B cell (primary cell): Measurements from ENCODE around the gene BEX1. TPM values are rescaled to one million over a fixed set of nuclear protein-coding genes. Genes with fewer than 3 reads are reported as not detected.
"Not testable (repeated sequence)": the region's sequence is repeated elsewhere in the genome, so short reads cannot be mapped to it uniquely, and the experiment has no call there.

ENCODE experiments used
- ATAC-seq: fragments of 200-7000 bp; cut with Tn5 transposase; one replicate; pipeline ENCODE4 v1.10.0; 2021; ENCODE audit warnings: low read depth, mild to moderate bottlenecking, moderate number of reproducible peaks, moderate library complexity
- CTCF ChIA-PET: fragments of 350-600 bp; sonication (Branson Sonifier 250); formaldehyde crosslinking; loops from one replicate; lab custom pipeline; 2021; ENCODE audit warnings: antibody characterized with exemption, inconsistent platforms; lab: Charles Lee
- POLR2A ChIA-PET: fragments of 350-600 bp; sonication (Branson Sonifier 250); formaldehyde crosslinking; loops from one replicate; lab custom pipeline; 2021; ENCODE audit warnings: antibody characterized with exemption; lab: Charles Lee
- DNase-seq: peaks from one replicate; pipeline ENCODE4 v3.0.0; 2013
- H2AFZ ChIP-seq: 2 replicates; pipeline ENCODE4 v1.6.1; 2012; ENCODE audit warnings: mild to moderate bottlenecking, low read depth, low read length; ENCODE audit not compliant: insufficient read depth, poor library complexity, severe bottlenecking
- H3K27ac ChIP-seq, 2 donors: 1 replicate in 1 of 2; 2 replicates in 1 of 2; pipeline ENCODE4 v1.5.1; 2012 to 2013; ENCODE audit warnings: low read length in 2 of 2, mild to moderate bottlenecking in 2 of 2, moderate library complexity in 1 of 2
- H3K27me3 ChIP-seq, 4 experiments: fragments of 200-600 bp in 1 of 4; sonication (generic) in 1 of 4; replicated peaks in 1 of 4; 1 replicate in 2 of 4; 2 replicates in 2 of 4; pipeline versions ENCODE4 v1.6.1 to v1.7.0; 2013 to 2016; ENCODE audit warnings: low read length in 3 of 4, mild to moderate bottlenecking in 2 of 4, mixed read lengths in 1 of 4, moderate library complexity in 1 of 4; ENCODE audit not compliant: insufficient read depth in 4 of 4, control insufficient read depth in 3 of 4; ENCODE audit errors: control extremely low read depth in 1 of 4
- H3K36me3 ChIP-seq, 2 experiments: replicated peaks in 1 of 2; 1 replicate in 1 of 2; 2 replicates in 1 of 2; pipeline versions ENCODE4 v1.6.1 to v1.7.1; 2013; ENCODE audit warnings: low read length in 1 of 2; ENCODE audit not compliant: insufficient read depth in 2 of 2, control insufficient read depth in 1 of 2; ENCODE audit errors: control extremely low read depth in 1 of 2, extremely low read depth in 1 of 2
- H3K4me1 ChIP-seq, 2 donors: fragments of 200-600 bp in 1 of 2; sonication (generic) in 1 of 2; 1 replicate in 1 of 2; 2 replicates in 1 of 2; pipeline versions ENCODE4 v1.5.1 to v1.6.1; 2013 to 2017; ENCODE audit warnings: low read length in 2 of 2; ENCODE audit not compliant: control insufficient read depth in 2 of 2, insufficient read depth in 2 of 2
- H3K4me2 ChIP-seq: replicated peaks from 2 replicates; pipeline ENCODE3; 2012; ENCODE audit warnings: mild to moderate bottlenecking, low read depth, low read length; ENCODE audit not compliant: poor library complexity, severe bottlenecking
- H3K4me3 ChIP-seq, 5 experiments: fragments of 200-600 bp in 1 of 5; sonication (generic) in 1 of 5; 1 replicate in 3 of 5; 2 replicates in 2 of 5; pipeline versions ENCODE4 v1.5.1 to v1.7.0; 2011 to 2016; ENCODE audit warnings: low read length in 4 of 5, mild to moderate bottlenecking in 4 of 5, low read depth in 2 of 5, control low read depth in 1 of 5, moderate library complexity in 1 of 5; ENCODE audit not compliant: insufficient read depth in 1 of 5; ENCODE audit errors: control extremely low read depth in 1 of 5, extremely low read depth in 1 of 5
- H3K79me2 ChIP-seq: fragments of 200-600 bp; sonication (generic); one replicate; pipeline ENCODE4 v1.6.0; 2016; ENCODE audit warnings: low read length; ENCODE audit not compliant: control insufficient read depth, insufficient read depth
- H3K9ac ChIP-seq: fragments of 200-600 bp; sonication (generic); 2 replicates; pipeline ENCODE4 v1.6.1; 2017; ENCODE audit warnings: mild to moderate bottlenecking, low read length, moderate library complexity
- H3K9me3 ChIP-seq, 3 donors: one replicate each; pipeline versions ENCODE4 v1.6.1 to v1.7.1; 2013; ENCODE audit warnings: low read length in 2 of 3; ENCODE audit not compliant: control insufficient read depth in 2 of 3, insufficient read depth in 1 of 3; ENCODE audit errors: control extremely low read depth in 1 of 3
- H4K20me1 ChIP-seq: 2 replicates; pipeline ENCODE4 v1.6.0; 2012; ENCODE audit warnings: mild to moderate bottlenecking, low read length; ENCODE audit not compliant: insufficient read depth, control insufficient read depth, poor library complexity, severe bottlenecking
- H3K27ac Mint-ChIP-seq: one replicate; pipeline ENCODE4 v1.8.0; 2021; ENCODE audit warnings: mixed read lengths
- H3K27me3 Mint-ChIP-seq: one replicate; pipeline ENCODE4 v1.8.0; 2021; ENCODE audit warnings: mixed read lengths
- H3K4me1 Mint-ChIP-seq: one replicate; pipeline ENCODE4 v1.8.0; 2021; ENCODE audit warnings: mixed read lengths
- H3K4me3 Mint-ChIP-seq: one replicate; pipeline ENCODE4 v1.8.0; 2021; ENCODE audit warnings: mixed read lengths
- H3K9me3 Mint-ChIP-seq: one replicate; pipeline ENCODE4 v1.8.0; 2022; ENCODE audit warnings: mixed read lengths; ENCODE audit not compliant: insufficient read depth
- EZH2 ChIP-seq: IDR thresholded peaks from 2 replicates; pipeline ENCODE4 v1.6.1; 2012; ENCODE audit warnings: borderline replicate concordance, low read depth, mild to moderate bottlenecking, moderate library complexity, low read length; ENCODE audit not compliant: insufficient read depth, poor library complexity, severe bottlenecking
- WGBS: methylation state at CpG from one replicate; pipeline ENCODE4 v1.1.5; 2013; ENCODE audit warnings: missing lambda C conversion rate; ENCODE audit not compliant: insufficient coverage; 5-methylcytosine and 5-hydroxymethylcytosine counted together
- intact Hi-C: fragments of 100-400 bp; cut with micrococcal nuclease; formaldehyde crosslinking; loops from one replicate; pipeline ENCODE4 v1.10.0; 2022
- polyA plus RNA-seq: library from polyadenylated mRNA; depleted of rRNA; stranded (reverse); fragments of >200 nt; gene quantifications from 2 replicates; pipeline ENCODE4 v1.2.3, GENCODE V29; 2012
- total RNA-seq, 2 donors: library from RNA; stranded (reverse); fragments of 120-200 nt in 1 of 2; gene quantifications; 1 replicate in 1 of 2; 2 replicates in 1 of 2; pipeline versions ENCODE4 v1.2.3 to v1.2.4, GENCODE V29; 2013 to 2022
- TF ChIP-seq, protein P1 (sequence below): fragments of 200-600 bp; IDR thresholded peaks from one replicate; pipeline ENCODE4 v1.8.0; 2022; ENCODE audit warnings: antibody characterized with exemption, mild to moderate bottlenecking

BEX1 gene
- total and polyA plus RNA-seq, 2 donors (not counting 1 experiment from before 2014, with no cell fraction given), result 0.84 TPM; not detected in 1

GRCh38 chrX:103107836-103108235 lies 43.9 kb upstream of the BEX1 start:
- CTCF ChIA-PET, result no interaction called here
- no CpG with 5 or more reads among the region's 4 CpGs for WGBS
- DNase-seq, result no peak
- Histone ChIP-seq H3K9me3 (no peaks in the 10 kb centered on the region), H3K4me1 (no peaks in the 10 kb centered on the region), H3K79me2 (no peaks in the 10 kb centered on the region), H2AFZ (no peak overlapping the region), H3K4me2 (no peak overlapping the region), H3K27me3 (no peaks in the 10 kb centered on the region), H3K36me3 (no peaks in the 10 kb centered on the region), H3K27ac (no peak overlapping the region), H4K20me1 (no peaks in the 10 kb centered on the region), H3K9ac (no peak overlapping the region), H3K4me3 (no peak overlapping the region)
- ATAC-seq, result no peak
- Mint-ChIP-seq H3K4me3 (no peak overlapping the region), H3K4me1 (no peaks in the 10 kb centered on the region), H3K27ac (no peak overlapping the region), H3K9me3 (peaks cover 3% of the 10 kb centered on the region), H3K27me3 (no peaks in the 10 kb centered on the region)
- intact Hi-C loops, result no loop called here
- TF ChIP-seq EZH2, result no peak
- TF ChIP-seq, protein P1, sequence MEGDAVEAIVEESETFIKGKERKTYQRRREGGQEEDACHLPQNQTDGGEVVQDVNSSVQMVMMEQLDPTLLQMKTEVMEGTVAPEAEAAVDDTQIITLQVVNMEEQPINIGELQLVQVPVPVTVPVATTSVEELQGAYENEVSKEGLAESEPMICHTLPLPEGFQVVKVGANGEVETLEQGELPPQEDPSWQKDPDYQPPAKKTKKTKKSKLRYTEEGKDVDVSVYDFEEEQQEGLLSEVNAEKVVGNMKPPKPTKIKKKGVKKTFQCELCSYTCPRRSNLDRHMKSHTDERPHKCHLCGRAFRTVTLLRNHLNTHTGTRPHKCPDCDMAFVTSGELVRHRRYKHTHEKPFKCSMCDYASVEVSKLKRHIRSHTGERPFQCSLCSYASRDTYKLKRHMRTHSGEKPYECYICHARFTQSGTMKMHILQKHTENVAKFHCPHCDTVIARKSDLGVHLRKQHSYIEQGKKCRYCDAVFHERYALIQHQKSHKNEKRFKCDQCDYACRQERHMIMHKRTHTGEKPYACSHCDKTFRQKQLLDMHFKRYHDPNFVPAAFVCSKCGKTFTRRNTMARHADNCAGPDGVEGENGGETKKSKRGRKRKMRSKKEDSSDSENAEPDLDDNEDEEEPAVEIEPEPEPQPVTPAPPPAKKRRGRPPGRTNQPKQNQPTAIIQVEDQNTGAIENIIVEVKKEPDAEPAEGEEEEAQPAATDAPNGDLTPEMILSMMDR, result no peak
- POLR2A ChIA-PET, result no interaction called here

DNA sequence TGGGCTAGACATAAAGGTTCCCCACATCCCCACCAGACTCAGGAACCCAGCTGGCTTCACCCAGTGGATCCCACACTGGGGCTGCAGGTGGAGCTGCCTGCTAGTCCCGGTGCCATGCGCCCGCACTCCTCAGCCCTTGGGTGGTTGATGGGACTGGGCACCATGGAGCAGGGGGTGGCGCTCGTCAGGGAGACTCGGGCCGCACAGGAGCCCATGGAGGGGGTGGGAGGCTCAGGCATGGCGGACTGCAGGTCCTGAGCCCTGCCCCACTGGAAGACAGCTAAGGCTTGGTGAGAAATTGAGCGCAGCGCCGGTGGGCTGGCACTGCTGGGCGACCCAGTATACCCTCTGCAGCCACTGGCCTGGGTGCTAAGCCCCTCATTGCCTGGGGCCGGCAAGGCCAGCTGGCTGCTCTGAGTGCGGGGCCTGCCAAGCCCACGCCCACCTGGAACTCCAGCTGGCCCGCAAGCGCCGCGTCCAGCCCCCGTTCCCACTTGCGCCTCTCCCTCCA lies 43.3 kb upstream of the BEX1 start:
- H3K4me1 ChIP-seq, result not testable (repeated sequence)

DNA sequence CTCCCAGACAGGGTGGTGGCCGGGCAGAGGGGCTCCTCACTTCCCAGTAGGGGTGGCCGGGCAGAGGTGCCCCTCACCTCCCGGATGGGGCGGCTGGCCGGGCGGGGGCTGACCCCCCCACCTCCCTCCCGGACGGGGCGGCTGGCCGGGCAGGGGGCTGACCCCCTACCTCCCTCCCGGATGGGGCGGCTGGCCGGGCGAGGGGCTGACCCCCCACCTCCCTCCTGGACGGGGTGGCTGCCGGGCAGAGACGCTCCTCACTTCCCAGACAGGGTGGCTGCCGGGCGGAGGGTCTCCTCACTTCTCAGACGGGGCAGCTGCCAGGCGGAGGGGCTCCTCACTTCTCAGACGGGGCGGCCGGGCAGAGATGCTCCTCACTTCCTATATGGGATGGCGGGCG lies 40.4 kb upstream of the BEX1 start:
- H3K9me3 Mint-ChIP-seq, POLR2A ChIA-PET, H3K4me1 ChIP-seq, H3K9me3 ChIP-seq, H3K4me3 ChIP-seq, H3K27ac ChIP-seq, CTCF ChIA-PET, H3K27me3 Mint-ChIP-seq, H3K4me1 Mint-ChIP-seq, H4K20me1 ChIP-seq, H3K27ac Mint-ChIP-seq, intact Hi-C loops, H3K36me3 ChIP-seq, H3K79me2 ChIP-seq, H3K4me2 ChIP-seq, H3K27me3 ChIP-seq, DNase-seq, ATAC-seq, H3K9ac ChIP-seq, H2AFZ ChIP-seq, H3K4me3 Mint-ChIP-seq: not testable (repeated sequence)
- 89% methylated on average over 13 of the region's 26 CpGs for WGBS

More for the DNA sequence above, 43.3 kb upstream of the BEX1 start:
- H3K27ac ChIP-seq, H3K79me2 ChIP-seq, H3K9me3 ChIP-seq, H3K36me3 ChIP-seq, H2AFZ ChIP-seq, ATAC-seq, H3K27me3 Mint-ChIP-seq, POLR2A ChIA-PET, H3K9ac ChIP-seq, H3K4me2 ChIP-seq, H3K4me3 ChIP-seq, H3K4me1 Mint-ChIP-seq, H3K9me3 Mint-ChIP-seq, CTCF ChIA-PET, H3K4me3 Mint-ChIP-seq, DNase-seq, H3K27me3 ChIP-seq, H4K20me1 ChIP-seq, H3K27ac Mint-ChIP-seq, intact Hi-C loops: not testable (repeated sequence)
- 98% methylated on average over 9 of the region's 21 CpGs for WGBS
